Mesothelial cell of epicardium (in vitro differentiated cells): ENCODE measurements around the gene SEMA5A. TPM values are rescaled to one million over a fixed set of nuclear protein-coding genes. Genes with fewer than 3 reads are reported as not detected.

Experiments used
- DNase-seq, 2 experiments: peaks; one replicate each; pipeline ENCODE4 v3.0.0; 2021; ENCODE audit warnings: low spot score in 2 of 2; ENCODE audit not compliant: unreplicated experiment in 2 of 2
- H3K27ac Mint-ChIP-seq: 2 replicates; pipeline ENCODE4 v1.8.0; 2021; ENCODE audit warnings: mixed read lengths
- H3K27me3 Mint-ChIP-seq: 2 replicates; pipeline ENCODE4 v1.8.0; 2021; ENCODE audit warnings: low read depth, mixed read lengths
- H3K36me3 Mint-ChIP-seq: 2 replicates; pipeline ENCODE4 v1.8.0; 2021; ENCODE audit warnings: mixed read lengths
- H3K4me1 Mint-ChIP-seq: 2 replicates; pipeline ENCODE4 v1.8.0; 2021; ENCODE audit warnings: mixed read lengths
- H3K4me3 Mint-ChIP-seq: 2 replicates; pipeline ENCODE4 v1.8.0; 2021; ENCODE audit warnings: mild to moderate bottlenecking, moderate library complexity, mixed read lengths
- H3K9me3 Mint-ChIP-seq: 2 replicates; pipeline ENCODE4 v1.8.0; 2021; ENCODE audit warnings: mixed read lengths
- CTCF ChIP-seq: fragments of 200-600 bp; sonication (generic); IDR thresholded peaks from one replicate; pipeline ENCODE4 v1.5.0; 2021; ENCODE audit warnings: antibody characterized with exemption; ENCODE audit not compliant: unreplicated experiment
- microRNA-seq: library from miRNA; unstranded; fragments of <30 nt; microRNA quantifications from one replicate; pipeline ENCODE4 v1.2.0, GENCODE V29; 2021; ENCODE audit warnings: inconsistent platforms, mixed read lengths
- total RNA-seq: library from RNA; stranded (reverse); gene quantifications from 3 replicates; pipeline ENCODE4 v1.2.1, GENCODE V29; 2021

The SEMA5A gene
- total RNA-seq, 1 donor from 2014 or later: 26.7 TPM

- Mint-ChIP-seq H3K9me3 (peaks cover 13% of the 10 kb centered on the region), H3K4me3 (no peak overlapping the region), H3K4me1 (peaks cover 7% of the 10 kb centered on the region), H3K27me3 (peaks cover 2% of the 10 kb centered on the region), H3K27ac (no peak overlapping the region), H3K36me3 (no peaks in the 10 kb centered on the region)
- DNase-seq: no peak
- no peak for TF ChIP-seq CTCF
Observed at GRCh38 chr5:8997542-8998070, 548.3 kb downstream of the SEMA5A start.

DNA sequence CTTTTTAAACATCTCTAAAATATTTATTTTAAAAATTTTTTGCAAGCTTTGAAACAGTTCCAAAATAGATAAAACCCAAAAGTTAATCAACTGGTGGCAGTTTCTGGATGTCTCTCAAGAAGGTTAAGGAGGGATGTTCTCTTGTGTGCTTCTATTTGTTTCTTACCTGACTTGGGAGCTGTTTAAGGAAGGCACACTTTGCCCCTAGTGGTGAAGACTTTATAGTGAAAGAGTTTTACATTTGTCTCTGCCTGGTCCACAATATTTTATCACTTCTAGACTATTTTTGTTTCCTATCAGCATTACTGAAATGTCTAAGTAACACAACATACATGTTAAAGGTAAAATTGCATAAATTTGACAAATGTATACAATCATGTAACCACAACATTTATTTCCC, 552.8 kb downstream of the SEMA5A start:
- no peak overlapping the region for H3K4me3 Mint-ChIP-seq
- peaks cover 4% of the 10 kb centered on the region for H3K27me3 Mint-ChIP-seq
- no peak overlapping the region for H3K27ac Mint-ChIP-seq
- TF ChIP-seq CTCF: peak; percentile 65
- H3K9me3 Mint-ChIP-seq: peaks cover 17% of the 10 kb centered on the region
- H3K4me1 Mint-ChIP-seq: peaks cover 7% of the 10 kb centered on the region
- no peaks in the 10 kb centered on the region for H3K36me3 Mint-ChIP-seq
- no peak for DNase-seq

Small RNA genes lying within 50 kb of the gene (microRNA-seq; reads per million reads assigned to microRNA genes)
- 13.5 reads per million, percentile 37 among the genes with 10 or more reads in this experiment for gene MIR4636

Other genes starting within 250 kb of the SEMA5A start
- gene TAS2R1, start 84.3 kb upstream of the SEMA5A start, total RNA-seq: not detected in 3 replicates